HG02870 (cell line): ENCODE results near the gene GRK1.

Experiments
- ATAC-seq: cut with Tn5 transposase; IDR thresholded peaks from one replicate; pipeline ENCODE4 v1.9.1; 2021; ENCODE audit warnings: mild to moderate bottlenecking, moderate library complexity; ENCODE audit not compliant: unreplicated experiment

The GRK1 gene

DNA sequence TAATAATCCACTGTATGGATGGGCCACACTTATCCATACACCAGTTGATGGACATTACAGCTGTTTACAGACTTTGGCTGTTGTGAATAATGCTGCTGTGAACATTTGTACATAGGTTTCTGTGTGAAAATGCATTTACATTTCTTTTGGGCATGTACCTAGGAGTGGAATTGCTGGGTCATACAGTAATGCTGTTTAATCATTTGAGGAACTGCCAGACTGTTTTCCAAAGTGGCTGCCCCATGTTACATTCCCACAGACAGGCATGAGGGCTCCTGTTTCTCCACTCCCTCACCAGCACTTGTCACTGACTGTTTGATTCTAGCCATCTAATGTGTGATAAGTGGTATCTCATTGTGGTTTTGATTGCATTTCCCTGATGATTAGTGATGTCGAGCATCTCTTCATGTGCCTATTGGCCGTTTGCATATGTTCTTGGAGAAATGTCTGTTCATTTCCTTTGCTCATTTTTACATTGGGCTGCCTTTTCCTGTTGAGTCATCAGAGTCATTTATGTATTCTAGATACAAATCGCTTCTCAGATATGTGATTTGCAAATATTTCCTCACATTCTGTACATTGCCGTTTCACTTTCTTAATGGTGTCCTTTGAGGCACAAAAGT lies 104.8 kb downstream of the GRK1 start:
- no peak for ATAC-seq

DNA sequence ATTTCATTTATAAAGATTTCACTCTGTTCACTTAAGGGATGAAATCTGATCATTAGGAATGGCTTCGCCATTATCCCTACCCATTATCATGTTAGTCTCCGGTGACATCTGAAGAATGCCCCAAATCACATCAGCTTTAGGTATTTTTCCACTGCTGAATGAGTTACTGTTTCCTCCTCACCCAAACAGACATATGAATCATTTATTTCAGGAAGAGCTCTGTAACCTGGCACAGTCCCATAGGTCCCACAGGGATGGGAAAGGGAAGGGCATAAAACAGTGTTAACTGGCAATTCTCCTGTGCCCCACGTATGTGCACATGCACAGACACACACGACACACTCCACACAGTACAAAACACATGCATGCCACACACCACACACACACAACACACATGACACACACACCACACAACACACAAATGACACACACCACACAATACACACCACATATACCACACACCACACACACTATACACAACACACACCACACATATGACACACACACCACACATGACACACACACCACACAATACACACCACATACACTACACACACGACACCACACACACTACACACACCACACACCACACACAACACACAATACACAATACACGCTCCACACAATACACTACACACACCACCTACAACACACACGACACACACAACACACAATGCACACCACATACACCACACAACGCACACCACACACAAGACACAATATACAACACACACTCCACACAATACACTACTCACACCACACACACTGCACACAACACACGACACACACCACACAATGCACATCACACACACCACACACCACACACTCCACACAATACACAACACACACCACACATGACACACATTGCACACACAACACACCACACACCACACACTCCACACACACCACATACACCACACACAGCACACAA lies 107.4 kb downstream of the GRK1 start:
- ATAC-seq = no peak

DNA sequence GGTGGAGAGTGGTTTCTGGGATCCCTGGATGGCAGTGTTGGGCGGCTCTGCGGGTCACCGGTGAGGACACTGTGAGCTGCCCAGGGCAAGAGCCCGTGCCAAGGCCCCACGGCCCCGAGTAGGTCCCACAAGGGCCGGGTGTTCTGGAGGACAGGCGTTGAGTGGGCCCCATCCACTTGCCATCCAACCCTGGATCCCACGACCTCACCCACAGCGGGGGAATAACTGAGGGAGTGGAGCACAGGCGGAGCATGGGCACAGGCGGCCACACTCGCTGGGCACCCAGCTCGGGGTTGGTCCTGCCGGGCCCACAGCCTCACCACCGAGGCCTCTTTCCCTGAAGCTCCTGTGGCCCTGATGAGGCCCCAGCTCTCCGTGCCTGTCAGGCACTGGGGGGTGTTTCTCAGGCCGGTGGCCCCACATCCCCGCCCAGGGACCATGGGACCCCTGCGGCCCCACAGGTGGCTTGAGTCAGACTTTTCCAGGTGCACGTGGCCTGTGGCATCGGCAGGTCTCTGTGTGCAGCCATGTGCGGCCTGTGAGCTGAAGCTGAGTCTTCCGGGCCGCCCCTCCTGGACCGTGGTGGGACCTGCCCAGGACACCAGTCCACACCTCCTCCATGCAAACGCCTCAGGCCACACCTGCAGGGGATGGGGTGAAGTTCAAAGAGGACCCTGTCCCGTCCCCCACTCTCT lies 108.6 kb downstream of the GRK1 start:
- ATAC-seq = no peak

DNA sequence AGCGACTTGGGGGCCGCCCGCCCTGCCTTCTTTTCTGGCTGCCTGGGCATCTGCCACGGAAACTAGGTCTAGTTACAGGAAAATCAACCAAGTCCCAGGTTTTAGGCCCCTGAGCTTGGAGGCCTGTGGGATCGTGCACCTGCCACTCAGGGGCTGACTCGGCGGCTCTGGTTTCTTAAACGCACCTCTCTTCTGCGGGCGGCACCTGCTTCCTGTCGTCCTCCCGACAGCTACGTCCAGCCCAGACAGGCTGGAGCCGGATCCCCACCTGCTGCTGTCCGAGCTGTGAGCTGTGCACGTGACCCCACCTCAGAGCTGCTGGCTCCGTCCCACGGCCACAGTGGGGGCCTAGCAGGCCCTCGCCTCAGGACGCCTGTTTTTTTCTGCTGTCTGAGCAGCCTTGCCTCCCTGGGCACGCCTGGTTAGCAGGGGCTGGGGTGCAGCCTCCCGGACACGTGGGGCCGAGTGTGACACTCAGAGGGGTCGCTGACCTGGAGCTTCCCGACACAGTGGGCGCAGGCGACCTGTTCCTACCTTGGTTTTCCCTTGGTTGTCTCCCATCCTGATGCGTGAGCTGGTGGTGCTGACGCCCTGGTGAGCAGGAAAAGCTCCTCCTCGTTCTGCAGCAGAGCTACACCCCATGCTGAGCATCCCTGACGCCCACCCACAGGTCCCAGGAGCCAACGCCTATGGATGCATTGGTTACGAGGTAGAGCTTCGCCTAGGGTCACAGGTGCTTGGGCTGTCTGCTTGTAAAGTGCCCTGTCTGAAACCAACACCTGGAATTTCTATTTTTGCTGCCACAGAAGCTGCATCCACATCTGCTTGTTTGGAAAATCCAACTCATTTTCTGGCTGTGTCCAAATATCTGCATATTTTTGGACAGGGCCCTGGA lies 109.5 kb downstream of the GRK1 start:
- ATAC-seq = no peak

DNA sequence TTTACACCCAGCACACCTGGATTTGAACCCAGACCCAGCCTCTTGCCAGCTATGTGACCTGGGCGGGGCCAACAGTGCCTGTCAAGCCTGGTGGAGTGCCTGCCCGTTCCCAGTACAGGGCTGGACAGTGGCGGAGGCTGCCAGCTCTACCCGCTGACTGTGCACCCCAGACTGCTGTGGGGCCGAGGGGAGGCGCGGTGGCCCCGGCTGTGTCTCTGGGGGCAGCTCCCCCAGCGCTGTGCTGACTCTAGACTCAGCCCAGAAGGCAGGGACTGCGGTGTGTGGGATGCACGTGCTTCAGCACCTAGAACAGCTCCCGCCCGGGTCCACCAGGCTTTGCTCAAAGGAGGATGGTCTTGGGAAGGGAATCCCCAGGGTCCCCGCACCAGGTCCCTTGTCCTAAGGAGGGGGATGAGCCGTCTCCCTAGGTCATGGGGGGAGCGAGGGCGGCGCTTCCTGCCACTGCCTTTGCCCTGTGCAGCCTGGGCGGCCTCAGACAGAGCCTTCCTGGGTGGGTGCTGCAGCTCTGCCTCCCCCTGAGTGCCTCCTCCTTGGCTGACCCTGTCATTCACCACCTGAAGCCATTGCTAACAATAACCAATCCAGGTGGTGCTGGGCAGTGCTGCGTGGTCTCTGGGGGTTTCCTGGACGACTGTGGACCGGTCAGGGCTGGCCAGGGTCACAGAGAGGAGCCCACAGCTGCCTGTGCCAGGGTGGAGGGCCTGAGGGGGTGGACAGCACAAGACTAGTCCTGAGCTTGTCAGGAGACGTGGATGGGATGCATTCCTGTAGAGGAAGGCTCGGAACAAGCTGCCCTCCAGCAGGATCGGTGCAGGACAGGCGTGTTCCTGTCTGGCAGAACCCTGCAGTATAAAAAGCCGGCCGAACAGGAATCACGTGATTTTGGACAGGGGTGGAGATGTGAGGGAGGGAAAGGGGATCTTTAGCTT lies 110.6 kb downstream of the GRK1 start:
- ATAC-seq = no peak

DNA sequence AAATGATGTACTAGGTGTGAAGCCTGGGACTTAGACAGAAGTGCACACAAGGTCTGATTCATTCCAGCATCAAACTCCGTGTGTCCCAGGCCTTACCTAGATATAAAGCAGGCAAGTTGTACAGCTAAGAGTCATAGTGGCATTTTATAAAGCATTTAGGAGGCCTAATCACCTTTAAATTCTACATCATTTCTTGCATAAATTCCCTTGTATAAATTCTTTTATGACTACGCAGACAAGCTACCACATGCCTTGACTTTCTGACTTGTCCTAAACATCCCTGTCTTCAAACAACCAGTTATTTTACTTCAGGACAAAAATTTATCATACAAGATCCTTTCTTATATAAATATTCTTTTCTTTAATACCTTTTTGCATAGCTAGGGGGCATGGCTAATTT lies 114.6 kb downstream of the GRK1 start:
- ATAC-seq = no peak

DNA sequence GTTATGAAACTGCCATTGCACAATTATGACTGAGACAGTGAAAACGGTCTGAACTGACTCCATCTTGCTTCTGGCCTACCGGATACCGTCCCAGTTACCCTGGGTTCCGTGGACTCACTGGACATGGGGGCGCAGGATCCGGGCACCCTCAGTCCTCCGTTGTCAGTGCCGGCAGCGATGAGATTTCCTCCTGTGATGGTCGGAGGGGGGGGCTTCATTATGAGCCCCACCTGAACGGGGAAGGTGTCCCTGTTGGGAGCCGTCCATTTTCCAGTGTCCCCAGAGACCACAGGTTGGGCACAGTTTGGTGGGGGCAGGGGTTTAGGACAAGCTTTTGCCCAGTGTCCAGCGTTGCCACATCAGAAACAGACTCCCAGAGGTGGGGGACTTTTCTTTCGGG lies 115.5 kb downstream of the GRK1 start:
- no peak for ATAC-seq

DNA sequence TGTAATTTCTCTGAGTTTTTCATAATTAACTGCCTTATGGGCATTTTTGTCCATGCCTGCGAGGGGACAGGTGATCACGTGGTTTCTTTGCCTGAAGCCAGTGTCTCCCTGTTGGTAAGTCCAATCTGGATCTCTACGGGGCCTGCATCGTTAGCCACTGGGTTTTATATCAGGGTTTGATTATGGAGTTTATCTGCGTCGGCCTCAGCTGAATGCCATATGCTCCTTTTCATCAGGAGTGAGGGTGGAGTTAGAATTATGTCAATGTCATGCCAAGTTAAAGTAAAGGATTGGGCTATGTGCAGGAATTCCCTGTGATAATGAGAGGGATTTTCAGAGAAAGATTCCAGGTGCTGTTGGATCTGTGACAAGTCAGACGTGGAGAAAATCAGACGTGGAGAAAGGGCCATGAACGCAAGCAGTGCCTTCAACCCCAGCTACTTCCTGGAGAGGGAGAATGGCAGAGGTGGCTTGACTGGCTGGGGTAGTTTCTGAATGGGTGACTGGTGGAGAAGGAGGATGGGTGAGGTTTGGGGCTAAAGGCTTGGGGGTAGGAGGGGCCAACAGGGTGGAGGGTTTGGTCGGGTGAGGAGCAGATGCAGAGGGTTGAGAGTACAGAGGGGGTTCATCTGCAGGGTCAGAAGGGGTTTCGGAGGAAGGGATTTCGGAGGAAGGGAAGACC lies 116.3 kb downstream of the GRK1 start:
- no peak for ATAC-seq

DNA sequence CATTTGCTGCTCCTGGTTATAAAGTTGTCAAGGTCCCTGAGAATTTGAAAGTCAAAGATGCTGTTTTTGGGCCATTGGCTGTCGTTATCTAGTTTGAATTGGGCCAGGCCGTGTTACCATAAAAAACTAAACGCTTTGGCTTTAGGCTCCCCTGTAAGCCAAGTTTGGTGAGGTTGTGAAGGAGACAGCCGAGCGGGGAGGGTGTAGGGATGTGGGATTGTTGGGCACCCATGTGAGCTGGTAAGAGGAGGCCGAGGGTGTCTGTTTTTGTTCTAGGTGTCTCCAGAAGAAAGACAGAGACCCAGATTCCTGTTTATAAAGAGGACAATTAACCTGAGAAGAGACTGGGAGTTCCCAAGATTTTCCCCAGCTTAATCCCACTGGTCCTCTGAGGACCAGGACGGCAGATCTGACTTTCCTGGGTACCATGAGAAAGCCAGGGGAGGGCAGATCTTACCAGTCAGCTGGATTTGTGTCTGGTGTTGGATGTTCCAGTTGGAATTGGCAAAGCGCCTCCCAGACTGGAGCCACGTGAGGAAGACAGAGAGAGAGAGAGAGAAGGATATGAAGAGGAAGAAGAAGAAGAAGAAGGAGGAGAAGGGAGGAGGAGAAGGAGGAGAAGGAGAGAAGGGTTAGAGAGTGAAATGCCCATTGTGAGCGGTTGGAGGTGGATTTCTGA lies 117.1 kb downstream of the GRK1 start:
- ATAC-seq = no peak

DNA sequence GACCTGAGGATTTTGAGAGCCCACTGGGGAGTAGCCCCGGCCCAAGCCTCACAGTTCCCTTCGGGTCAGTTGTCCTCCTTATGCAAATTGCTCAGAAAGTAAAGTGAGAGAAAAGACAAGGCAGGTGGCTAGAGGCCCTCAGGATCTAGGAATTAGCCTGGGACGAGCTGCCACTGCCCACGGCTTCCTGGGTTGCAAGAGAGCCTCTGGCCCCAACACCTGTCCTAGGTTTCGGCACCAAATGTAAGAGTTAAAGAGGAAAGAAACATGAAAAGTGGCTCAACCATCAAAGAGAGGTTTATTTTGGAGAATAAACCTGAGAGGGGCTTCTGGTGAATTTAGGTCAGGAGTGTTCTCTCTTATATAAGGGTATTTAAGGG lies 117.6 kb downstream of the GRK1 start:
- ATAC-seq = no peak

DNA sequence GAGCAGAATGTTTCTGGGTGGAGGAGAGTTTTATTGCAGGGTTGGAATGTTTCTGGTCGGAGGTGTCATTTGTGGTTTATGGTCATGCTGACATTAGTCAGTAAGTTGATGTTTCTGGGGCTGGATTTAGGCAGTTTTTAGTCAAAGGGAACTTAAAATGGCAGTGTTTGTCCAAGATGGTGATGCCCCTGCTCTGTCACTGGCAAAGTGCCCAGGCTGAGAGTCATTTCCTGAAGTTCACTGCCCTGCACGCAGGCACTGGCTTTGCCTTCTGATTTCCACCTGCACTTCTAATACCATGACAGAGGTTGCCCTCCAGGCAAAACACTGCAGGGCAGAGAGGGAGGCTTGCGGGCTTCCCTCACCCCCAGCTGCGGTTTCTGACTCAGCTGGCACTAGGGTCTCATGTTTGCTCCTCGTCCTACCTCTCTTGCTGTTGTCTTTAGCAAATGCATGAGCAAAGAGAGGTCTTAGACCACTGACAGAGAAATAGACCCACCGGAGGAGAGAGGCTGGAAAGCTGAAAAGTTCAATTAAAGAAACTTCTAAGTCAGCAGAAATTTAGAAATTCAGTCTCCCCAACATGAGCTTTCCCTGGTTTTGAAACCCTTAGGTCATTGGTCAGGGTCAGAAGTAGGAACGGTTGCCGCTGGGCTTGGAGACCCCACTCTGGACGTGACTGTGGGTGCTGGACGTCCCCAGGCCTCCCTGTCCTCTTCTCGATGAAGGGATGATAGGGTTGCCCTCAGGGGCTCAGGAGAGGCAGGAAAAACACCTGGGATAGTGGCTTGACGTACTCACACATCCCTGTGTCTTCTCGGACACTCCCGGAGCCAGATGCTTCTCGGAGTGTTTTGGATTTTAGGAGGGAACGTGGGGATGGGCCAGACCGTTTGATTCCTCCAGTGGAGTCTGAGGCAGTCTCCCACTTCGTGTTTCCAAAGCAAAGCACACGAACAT lies 118.3 kb downstream of the GRK1 start:
- no peak for ATAC-seq

DNA sequence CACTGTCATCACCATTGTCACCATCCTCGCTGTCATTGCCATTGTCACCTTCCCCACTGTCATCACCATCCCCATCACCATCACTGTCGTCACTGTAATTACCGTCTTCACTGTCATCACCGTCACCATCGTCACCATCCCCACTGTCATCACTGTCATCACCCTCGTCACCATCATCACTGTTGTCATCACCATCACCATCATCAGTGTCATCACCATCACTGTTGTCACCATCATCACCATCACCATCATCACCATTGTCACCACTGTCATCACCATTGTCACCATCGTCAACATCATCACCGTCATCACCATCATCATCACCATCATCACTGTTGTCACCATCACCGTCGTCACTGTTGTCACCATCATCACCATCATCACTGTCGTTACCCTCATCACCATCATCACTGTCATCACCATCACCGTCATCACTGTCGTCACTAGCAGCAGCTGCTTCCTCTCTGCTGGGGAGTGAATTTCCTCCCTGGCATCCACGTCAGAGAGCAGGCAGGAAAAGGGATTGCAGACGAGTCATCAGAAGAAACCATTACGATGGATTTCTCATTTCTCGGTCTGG lies 119.3 kb downstream of the GRK1 start:
- ATAC-seq = no peak
